OCI-LY7 (cell line): ENCODE results near the gene TBC1D19. TPM values are rescaled to one million over a fixed set of nuclear protein-coding genes. Genes with fewer than 3 reads are reported as not detected.

Experiments used
- BruUV-seq: library from RNA; stranded (reverse); fragments of 400-500 nt; replicated peaks from 2 replicates; lab custom pipeline; 2021; lab: Mats Ljungman, UMichigan
- CTCF ChIA-PET: fragments of 300-600 bp; sonication (Branson Sonifier 250); formaldehyde crosslinking; loops from one replicate; lab custom pipeline; 2022; ENCODE audit warnings: antibody characterized with exemption; ENCODE audit not compliant: unreplicated experiment; lab: Charles Lee
- POLR2A ChIA-PET: fragments of 300-600 bp; sonication (Branson Sonifier 250); formaldehyde crosslinking; loops from one replicate; lab custom pipeline; 2022; ENCODE audit warnings: antibody characterized with exemption; lab: Charles Lee
- DNase-seq: peaks from one replicate; pipeline ENCODE4 v3.0.0-alpha.2; 2015; ENCODE audit warnings: low spot score
- H2AFZ ChIP-seq: fragments of 200-600 bp; sonication (generic), shearing (Covaris generic); 2 replicates; pipeline ENCODE4 v1.6.1; 2014; ENCODE audit warnings: mild to moderate bottlenecking, antibody characterized with exemption, low read length, moderate library complexity
- H3K27ac ChIP-seq: fragments of 200-600 bp; sonication (generic); 2 replicates; pipeline ENCODE4 v1.5.1; 2014; ENCODE audit warnings: mixed run types, low read depth, mild to moderate bottlenecking, moderate library complexity, low read length, inconsistent platforms; ENCODE audit not compliant: poor library complexity, severe bottlenecking
- H3K36me3 ChIP-seq: fragments of 200-600 bp; sonication (generic); 2 replicates; pipeline ENCODE4 v1.6.1; 2014; ENCODE audit warnings: mild to moderate bottlenecking, antibody characterized with exemption, low read length, moderate library complexity, mixed read lengths; ENCODE audit not compliant: insufficient read depth
- H3K4me1 ChIP-seq: fragments of 200-600 bp; sonication (generic); 2 replicates; pipeline ENCODE4 v1.5.1; 2014; ENCODE audit warnings: mild to moderate bottlenecking, low read length; ENCODE audit not compliant: insufficient read depth, poor library complexity, severe bottlenecking
- H3K4me2 ChIP-seq: fragments of 200-600 bp; sonication (generic); 2 replicates; pipeline ENCODE4 v1.6.1; 2014; ENCODE audit warnings: mild to moderate bottlenecking, low read length
- H3K4me3 ChIP-seq: fragments of 200-600 bp; sonication (generic); 2 replicates; pipeline ENCODE4 v1.5.1; 2014; ENCODE audit warnings: mild to moderate bottlenecking, low read depth, low read length; ENCODE audit not compliant: poor library complexity, severe bottlenecking
- H3K79me2 ChIP-seq: fragments of 200-600 bp; sonication (generic); 2 replicates; pipeline ENCODE4 v1.6.1; 2016; ENCODE audit warnings: low read depth, mild to moderate bottlenecking, low read length, moderate library complexity, mixed read lengths; ENCODE audit not compliant: insufficient read depth
- H3K9me2 ChIP-seq: fragments of 200-600 bp; sonication (generic); 2 replicates; pipeline ENCODE4 v1.6.1; 2016; ENCODE audit warnings: mild to moderate bottlenecking, low read length, mixed read lengths; ENCODE audit not compliant: insufficient read depth
- H3K9me3 ChIP-seq: fragments of 200-600 bp; sonication (generic); 2 replicates; pipeline ENCODE4 v1.6.1; 2014; ENCODE audit warnings: mild to moderate bottlenecking, mixed run types, low read length, mixed read lengths
- H4K20me1 ChIP-seq: fragments of 200-600 bp; sonication (generic); 2 replicates; pipeline ENCODE4 v1.6.1; 2014; ENCODE audit warnings: mild to moderate bottlenecking, antibody characterized with exemption, low read length, moderate library complexity, mixed read lengths; ENCODE audit not compliant: insufficient read depth
- CTCF ChIP-seq: fragments of 200-600 bp; sonication (generic); conservative IDR thresholded peaks from 2 replicates; pipeline ENCODE4 v1.5.1; 2014; ENCODE audit warnings: mild to moderate bottlenecking, antibody characterized with exemption, low read length, moderate library complexity, mixed read lengths
- EZH2phosphoT487 ChIP-seq: fragments of 200-600 bp; sonication (generic); IDR thresholded peaks from 2 replicates; pipeline ENCODE4 v1.6.1; 2018; ENCODE audit warnings: low read depth, borderline replicate concordance, mild to moderate bottlenecking, mixed run types, antibody characterized with exemption, low read length, moderate library complexity, mixed read lengths
- intact Hi-C: fragments of 100-400 bp; cut with micrococcal nuclease; formaldehyde crosslinking; loops from one replicate; pipeline ENCODE4 v1.10.0; 2022; ENCODE audit not compliant: unreplicated experiment
- total RNA-seq, 2 experiments: library from RNA; depleted of rRNA in 1 of 2; stranded (reverse); fragments of >200 nt in 1 of 2; shearing (Covaris generic) in 1 of 2; gene quantifications; 2 replicates each; pipeline ENCODE4 v1.2.3, GENCODE V29; 2014 to 2022

The TBC1D19 gene
- total RNA-seq, 2 experiments from 2014 or later: 10.1 to 11.0 TPM

- no peak overlapping the region for H3K4me2 ChIP-seq
- no peaks in the 10 kb centered on the region for H3K4me1 ChIP-seq
- no TSS peak for BruUV-seq
- no peaks in the 10 kb centered on the region for H3K79me2 ChIP-seq
- no peak for TF ChIP-seq CTCF
- TF ChIP-seq EZH2phosphoT487: no peak
- peaks cover 5% of the 10 kb centered on the region; the same call in 1 of the 2 replicates for H3K9me3 ChIP-seq
- no peak overlapping the region for H2AFZ ChIP-seq
- DNase-seq: no peak
- intact Hi-C loops: no loop called here
- ChIA-PET POLR2A (interaction anchor here (0.6 to 1.2 kb wide), 4 partner anchors 19 to 317 kb away, joined by 3 read pairs; no protein-coding TSS in a partner anchor), CTCF (no interaction called here)
- H4K20me1 ChIP-seq: no peaks in the 10 kb centered on the region
- H3K27ac ChIP-seq: no peak overlapping the region
- no peaks in the 10 kb centered on the region for H3K9me2 ChIP-seq
- H3K36me3 ChIP-seq: 0 out of 2 replicates have a peak, but pooled peaks cover 2% of the 10 kb centered on the region
- no peak overlapping the region for H3K4me3 ChIP-seq
Observed at GRCh38 chr4:26741491-26741871, 157.6 kb downstream of the TBC1D19 start.

GRCh38 chr4:26746802-26747213 lies 162.9 kb downstream of the TBC1D19 start:
- Histone ChIP-seq H3K4me1 (peaks cover 34% of the 10 kb centered on the region), H4K20me1 (no peaks in the 10 kb centered on the region), H3K36me3 (peaks cover 19% of the 10 kb centered on the region), H3K79me2 (no peaks in the 10 kb centered on the region), H3K27ac (no peak overlapping the region), H3K4me2 (no peak overlapping the region), H3K4me3 (no peak overlapping the region), H3K9me3 (peaks cover 5% of the 10 kb centered on the region; the same call in 1 of the 2 replicates), H3K9me2 (no peaks in the 10 kb centered on the region), H2AFZ (no peak overlapping the region)
- intact Hi-C loops: no loop called here
- CTCF ChIA-PET: no interaction called here
- POLR2A ChIA-PET: interaction anchor here (0.9 to 2.2 kb wide), 5 partner anchors 10 to 29 kb away, joined by 3 to 6 read pairs (median 4); no protein-coding TSS in a partner anchor
- no TSS peak for BruUV-seq
- no peak for DNase-seq
- no peak for TF ChIP-seq EZH2phosphoT487
- no peak for TF ChIP-seq CTCF

GRCh38 chr4:26748811-26749210 lies 164.9 kb downstream of the TBC1D19 start:
- no peaks in the 10 kb centered on the region for H4K20me1 ChIP-seq
- H3K27ac ChIP-seq: peak overlapping the region; percentile 56
- BruUV-seq: no TSS peak
- no peaks in the 10 kb centered on the region for H3K9me2 ChIP-seq
- H3K9me3 ChIP-seq: peaks cover 5% of the 10 kb centered on the region; the same call in 1 of the 2 replicates
- ChIA-PET POLR2A (interaction anchor here (0.6 to 2.2 kb wide), 7 partner anchors 12 to 258 kb away, joined by 3 to 6 read pairs (median 3); no protein-coding TSS in a partner anchor), CTCF (no interaction called here)
- H3K4me1 ChIP-seq: peaks cover 34% of the 10 kb centered on the region
- H3K79me2 ChIP-seq: no peaks in the 10 kb centered on the region
- peak overlapping the region; percentile 34 for H3K4me3 ChIP-seq
- peak overlapping the region; percentile 69 for H3K4me2 ChIP-seq
- H2AFZ ChIP-seq: peak overlapping the region; percentile 41; the same call in 1 of the 2 replicates
- TF ChIP-seq EZH2phosphoT487: no peak
- TF ChIP-seq CTCF: no peak
- H3K36me3 ChIP-seq: peaks cover 19% of the 10 kb centered on the region
- intact Hi-C loops: no loop called here
- peak; percentile 65 for DNase-seq
